ENCODE results near the gene PSPC1.
A peak's percentile ranks its signal among the peaks of the same experiment; 100 is the strongest.
"Not testable (repeated sequence)": the region's sequence is repeated elsewhere in the genome, so short reads cannot be mapped to it uniquely, and the experiment has no call there.

Gene PSPC1

DNA sequence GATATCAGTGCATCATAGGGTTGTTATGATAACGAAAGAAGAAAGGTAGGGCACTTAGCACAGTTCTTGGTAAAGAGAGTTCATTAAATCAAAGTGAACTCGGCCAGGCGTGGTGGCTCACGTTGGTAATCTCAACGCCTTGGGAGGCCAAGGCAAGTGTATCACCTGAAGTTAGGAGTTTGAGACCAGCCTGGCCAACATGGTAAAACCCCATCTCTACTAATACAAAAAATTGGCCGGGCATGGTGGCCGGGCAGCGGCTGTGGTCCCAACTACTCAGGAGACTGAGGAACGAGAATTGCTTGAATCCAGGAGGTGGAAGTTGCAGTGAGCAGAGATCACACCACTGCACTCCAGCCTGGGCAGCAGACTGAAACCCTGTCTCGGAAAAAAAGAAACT lies 19.1 kb downstream of the PSPC1 start:
- no peak for DNase-seq (ENCODE audit: low read depth, low spot score)

DNA sequence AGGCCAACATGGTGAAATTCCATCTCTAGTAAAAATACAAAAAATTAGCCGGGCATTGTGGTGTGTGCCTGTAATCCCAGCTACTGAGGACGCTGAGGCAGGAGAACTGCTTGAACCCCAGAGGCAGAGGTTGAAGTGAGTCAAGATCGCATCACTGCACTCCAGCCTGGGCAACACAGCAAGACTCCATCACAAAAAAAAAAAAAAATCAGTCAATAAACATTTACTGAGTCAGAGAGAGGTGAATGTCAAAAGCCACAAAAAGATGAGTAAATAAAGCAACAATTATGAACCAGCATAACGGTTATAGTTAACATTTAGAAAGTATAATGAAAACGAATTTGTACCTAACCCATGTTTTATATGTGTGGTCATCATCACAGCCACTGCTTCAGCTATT lies 23.1 kb downstream of the PSPC1 start:
- DNase-seq (ENCODE audit: low read depth, low spot score): no peak

DNA sequence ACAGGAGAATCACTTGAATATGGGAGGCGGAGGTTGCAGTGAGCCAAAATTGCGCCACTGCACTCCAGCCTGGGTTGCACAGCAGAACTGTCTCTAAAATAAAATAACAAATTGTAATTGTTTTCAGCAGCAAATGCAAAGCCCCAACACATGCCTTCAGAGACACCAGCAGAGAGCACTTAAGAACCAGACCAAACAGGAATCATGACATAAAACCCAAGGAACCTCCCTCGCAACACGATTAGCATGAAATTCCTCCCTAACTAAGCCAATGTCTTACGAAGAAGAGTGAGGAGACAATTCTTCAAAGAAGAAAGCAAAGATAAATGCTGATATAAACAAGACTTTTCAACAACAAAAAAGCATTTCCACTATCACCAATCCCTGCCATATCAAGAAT lies 40.1 kb downstream of the PSPC1 start:
- peak; percentile 11 for DNase-seq (ENCODE audit: low read depth, low spot score)

DNA sequence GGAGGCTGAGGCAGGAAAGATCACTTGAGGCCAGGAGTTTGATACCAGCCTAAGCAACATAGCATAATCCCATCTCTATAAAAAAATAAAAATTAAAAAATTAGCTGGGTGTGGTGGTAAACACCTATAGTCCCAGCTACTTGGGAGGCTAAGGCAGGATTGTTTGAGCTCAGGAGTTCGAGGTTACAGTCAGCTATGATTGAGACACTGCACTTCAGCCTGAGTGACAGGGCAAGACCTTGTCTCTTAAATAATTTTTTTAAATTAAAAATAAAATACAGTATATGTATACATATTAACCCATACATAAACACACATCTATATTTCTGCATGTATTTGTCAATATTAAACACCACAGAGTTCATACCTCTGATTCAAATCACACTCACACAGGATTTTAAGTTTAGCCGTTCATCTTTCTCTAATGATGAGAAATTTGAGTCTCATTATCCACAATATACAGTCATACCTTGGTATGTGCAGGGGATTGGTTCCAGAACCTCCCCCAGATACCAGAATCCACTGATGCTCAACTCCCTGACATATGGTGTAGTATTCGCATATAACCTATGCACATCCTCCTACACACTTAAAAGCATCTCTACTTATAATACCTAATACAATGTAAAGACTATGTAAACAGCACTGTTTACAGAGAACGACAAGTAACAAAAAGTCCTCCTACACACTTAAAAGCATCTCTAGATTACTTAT lies 44.7 kb downstream of the PSPC1 start:
- DNase-seq (ENCODE audit: low read depth, low spot score): no peak

DNA sequence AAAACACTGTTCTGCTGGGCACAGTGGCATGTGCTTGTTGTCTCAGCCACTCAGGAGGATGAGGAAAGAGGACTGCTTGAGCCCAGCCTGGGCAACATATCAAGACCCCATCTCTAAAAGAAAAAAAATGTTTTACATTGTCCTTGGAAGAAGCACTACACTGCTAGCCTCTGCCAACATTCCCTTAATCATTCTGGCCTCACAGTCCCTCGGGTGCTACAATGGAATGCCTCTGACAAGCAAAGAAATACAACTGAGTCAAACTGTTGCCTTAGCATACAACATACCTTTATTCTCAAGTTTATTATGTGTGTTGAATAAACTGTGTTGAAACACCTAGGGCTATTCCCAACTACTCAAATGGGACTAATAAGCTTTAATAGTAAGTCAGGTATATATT lies 56.1 kb downstream of the PSPC1 start:
- DNase-seq (ENCODE audit: low read depth, low spot score): no peak

DNA sequence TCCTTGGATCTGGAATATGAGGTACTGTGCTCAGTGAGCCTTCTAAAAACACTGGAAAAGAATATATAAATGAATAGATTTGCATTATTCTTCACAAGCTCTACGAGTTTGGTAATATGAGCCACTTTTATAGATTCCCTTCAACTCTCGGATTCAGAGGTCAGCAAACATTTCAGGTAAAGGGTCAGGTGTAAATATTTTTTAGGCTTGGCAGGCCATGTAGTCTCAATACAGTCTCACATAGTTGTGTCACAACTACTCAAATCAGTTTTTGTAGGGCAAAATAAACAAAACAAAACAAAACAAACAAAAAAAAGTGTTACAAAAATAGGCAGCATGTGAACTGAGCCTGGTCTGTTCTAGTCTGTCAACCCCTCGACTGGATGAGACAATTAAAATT lies 57.4 kb downstream of the PSPC1 start:
- no peak for DNase-seq (ENCODE audit: low read depth, low spot score)

- DNase-seq (ENCODE audit: low read depth, low spot score): no peak
Measured at GRCh38 chr13:19720039-19720438, 62.7 kb downstream of the PSPC1 start.

DNA sequence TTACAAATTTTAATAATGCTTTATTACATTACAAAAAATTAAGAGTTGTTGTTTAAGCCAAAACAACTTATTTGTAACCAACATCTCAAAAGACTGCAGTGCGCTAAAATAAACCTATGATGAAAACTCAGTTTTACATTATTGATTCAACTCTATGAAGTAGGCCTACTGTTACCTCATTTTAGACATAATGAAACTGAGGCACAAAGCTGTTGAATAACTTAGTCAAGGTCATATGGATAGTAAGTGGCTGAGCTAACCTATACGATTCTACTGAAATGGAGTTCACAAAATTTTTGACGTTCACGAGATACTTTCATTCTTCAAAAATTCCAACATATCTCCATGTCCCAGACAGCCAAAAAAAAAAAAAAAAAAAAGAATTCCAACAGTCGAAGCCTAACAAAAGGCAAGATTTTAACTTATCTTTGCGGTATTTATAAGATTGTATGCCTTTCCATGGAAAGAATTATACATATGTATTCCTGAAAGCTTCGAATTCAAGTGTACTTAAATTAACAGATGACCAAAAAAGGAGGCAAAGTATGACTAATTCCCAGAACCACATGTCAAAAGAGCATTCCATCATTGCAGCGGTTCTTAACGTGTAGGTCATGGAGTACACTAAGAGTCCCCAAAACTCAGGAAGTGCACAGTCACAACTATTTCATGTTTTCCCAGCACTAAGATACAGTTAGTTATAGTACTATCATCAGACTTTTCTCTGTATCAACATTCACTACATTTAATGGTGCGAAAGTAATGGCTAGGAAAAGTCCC lies 69.4 kb downstream of the PSPC1 start:
- no peak for DNase-seq (ENCODE audit: low read depth, low spot score)

DNA sequence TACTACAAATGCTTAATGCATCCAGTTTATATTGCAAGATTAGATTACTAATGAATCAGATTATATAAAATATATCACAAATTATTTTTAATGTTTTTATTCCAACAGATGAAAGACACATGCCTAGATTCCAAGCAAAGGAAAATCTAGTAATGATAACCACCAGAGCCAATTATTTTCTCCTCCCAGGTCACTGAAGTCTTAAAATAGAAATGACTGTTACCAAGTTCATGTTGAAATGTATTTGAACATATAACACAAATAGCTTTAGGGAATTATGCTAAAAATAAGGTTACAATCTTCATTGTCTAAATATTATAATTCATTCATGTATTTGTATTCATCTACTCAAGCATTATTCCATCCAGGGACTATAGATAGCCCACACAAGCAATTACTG lies 73.0 kb downstream of the PSPC1 start:
- not testable (repeated sequence) for DNase-seq (ENCODE audit: low read depth, low spot score)

GRCh38 chr13:19709039-19709438 lies 73.7 kb downstream of the PSPC1 start:
- not testable (repeated sequence) for DNase-seq (ENCODE audit: low read depth, low spot score)

DNA sequence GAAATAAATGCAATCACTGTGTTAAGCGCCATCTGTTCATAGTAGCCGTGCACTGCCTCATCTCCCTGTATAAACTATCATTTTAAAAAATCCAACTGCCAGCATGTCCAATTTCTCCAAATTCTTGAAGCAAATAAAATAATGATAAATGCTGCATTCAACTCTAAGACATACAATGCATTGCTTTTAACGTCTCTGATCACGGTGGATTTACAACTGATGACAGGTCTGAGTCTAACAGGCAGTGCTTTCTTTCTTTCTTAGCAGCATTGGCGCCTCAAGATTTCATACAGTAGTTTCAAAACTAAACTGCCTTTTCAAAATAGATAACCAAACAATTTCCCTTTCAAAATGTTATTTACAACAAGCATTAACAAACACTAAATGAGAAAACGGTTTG lies 78.5 kb downstream of the PSPC1 start:
- DNase-seq (ENCODE audit: low read depth, low spot score): not testable (repeated sequence)

DNA sequence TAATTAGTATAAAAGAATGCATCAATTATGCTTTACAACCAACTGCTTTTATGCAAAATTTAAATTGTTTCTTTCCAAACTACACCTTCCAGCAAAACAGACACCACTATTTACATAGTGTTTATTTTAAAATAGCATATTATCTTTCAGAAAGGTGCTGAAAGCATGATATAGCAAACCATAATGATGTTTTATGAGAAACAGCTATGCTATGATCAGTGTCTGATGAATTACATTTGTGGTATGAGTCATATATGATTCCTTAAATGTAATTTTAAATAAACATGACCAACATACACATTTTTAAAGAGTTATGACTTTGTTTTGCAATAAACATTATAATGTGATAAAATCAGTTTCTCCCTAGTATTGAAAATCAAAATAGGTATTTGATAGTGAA lies 81.1 kb downstream of the PSPC1 start:
- not testable (repeated sequence) for DNase-seq (ENCODE audit: low read depth, low spot score)

- not testable (repeated sequence) for DNase-seq (ENCODE audit: low read depth, low spot score)
Measured at GRCh38 chr13:19700963-19701362, 81.8 kb downstream of the PSPC1 start.

- DNase-seq (ENCODE audit: low read depth, low spot score): peak; percentile 13
Measured at GRCh38 chr13:19695829-19696228, 86.9 kb downstream of the PSPC1 start.

- DNase-seq (ENCODE audit: low read depth, low spot score): no peak
Measured at GRCh38 chr13:19695428-19695827, 87.3 kb downstream of the PSPC1 start.

DNA sequence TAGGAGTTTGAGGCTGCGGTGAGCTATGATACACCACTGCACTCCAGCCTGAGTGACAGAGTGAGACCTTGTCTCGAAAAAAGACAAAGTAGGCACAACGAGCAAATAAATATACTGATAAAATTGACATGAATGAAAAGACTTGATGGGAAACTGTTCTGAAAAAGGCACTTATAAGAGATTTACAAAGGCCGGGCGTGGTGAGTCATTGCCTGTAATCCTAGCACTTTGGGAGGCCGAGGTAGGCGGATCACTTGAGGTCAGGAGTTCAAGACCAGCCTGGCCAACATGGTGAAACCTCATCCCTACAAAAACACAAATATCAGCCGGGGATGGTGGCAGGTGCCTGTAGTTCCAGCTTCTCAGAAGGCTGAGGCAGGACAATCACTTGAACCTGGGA lies 91.3 kb downstream of the PSPC1 start:
- not testable (repeated sequence) for DNase-seq (ENCODE audit: low read depth, low spot score)

GRCh38 chr13:19685437-19685836 lies 97.3 kb downstream of the PSPC1 start:
- DNase-seq (ENCODE audit: low read depth, low spot score): no peak

DNA sequence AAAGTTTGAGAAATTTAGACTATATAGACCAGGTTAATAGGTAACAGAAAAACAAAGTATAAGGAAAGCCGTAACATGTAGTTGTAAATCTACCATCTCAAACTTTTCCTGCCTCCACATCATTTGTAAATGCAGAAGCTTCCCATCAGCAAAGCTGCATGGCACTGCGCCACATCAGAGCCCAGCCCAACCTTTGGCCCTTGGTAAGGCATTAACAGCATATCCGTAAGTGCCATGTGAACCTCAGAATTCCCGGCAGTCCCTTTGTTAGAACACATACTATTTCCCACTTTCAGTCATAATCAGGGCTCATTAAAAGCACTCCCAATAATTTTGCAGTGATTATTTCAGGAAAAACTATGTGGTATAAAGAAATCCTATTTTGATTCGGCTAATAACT lies 97.7 kb downstream of the PSPC1 start:
- DNase-seq (ENCODE audit: low read depth, low spot score): no peak

- no peak for DNase-seq (ENCODE audit: low read depth, low spot score)
Measured at GRCh38 chr13:19681517-19681916, 101.2 kb downstream of the PSPC1 start.

DNA sequence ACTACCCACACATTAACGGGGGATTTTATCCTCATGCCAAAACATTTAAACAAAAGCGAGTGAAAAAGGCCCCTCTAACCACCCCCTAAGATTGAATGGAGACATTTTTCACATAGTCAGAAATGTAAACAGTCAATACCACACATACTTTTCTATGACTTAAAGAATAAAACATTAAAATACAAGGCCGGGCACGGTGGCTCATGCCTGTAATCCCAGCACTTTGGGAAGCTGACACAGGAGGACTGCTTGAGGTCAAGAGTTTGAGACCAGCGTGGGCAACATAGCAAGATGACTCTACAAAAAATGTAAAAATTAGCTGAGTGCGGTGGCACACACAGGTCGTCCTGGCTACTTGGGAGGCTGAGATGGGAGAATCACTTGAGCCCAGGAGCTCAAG lies 102.0 kb downstream of the PSPC1 start:
- no peak for DNase-seq (ENCODE audit: low read depth, low spot score)

- DNase-seq (ENCODE audit: low read depth, low spot score): no peak
Measured at GRCh38 chr13:19676168-19676567, 106.6 kb downstream of the PSPC1 start.

DNA sequence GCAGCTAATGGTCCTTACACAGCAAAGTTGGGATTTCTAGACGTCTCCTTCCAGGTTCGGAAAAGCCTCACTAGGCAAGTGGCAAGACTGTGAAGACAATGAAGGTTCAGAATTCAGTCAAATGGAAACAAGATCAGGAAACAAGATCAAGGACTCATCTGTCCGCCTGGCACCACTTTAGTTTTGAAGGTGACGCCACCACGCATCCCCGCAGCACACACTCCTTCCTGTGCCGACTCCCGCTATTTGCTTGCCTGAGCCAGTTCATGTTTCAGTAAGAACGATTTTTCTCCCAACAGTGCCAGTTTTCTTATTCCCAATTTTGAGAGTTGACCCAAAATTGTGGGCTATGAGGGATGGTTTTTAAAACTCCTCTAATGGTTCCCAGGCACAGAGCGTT lies 107.8 kb downstream of the PSPC1 start:
- no peak for DNase-seq (ENCODE audit: low read depth, low spot score)

Data from ELF-1 (cell line).